SK-N-SH treated with all-trans-retinoic acid at 6 μM for 48 hours (cell line): Measurements from ENCODE around the gene CTF1.

Experiments used
- ATAC-seq: fragments of 200-7000 bp; cut with Tn5 transposase; 3 replicates; pipeline ENCODE4 v1.9.1; 2020; ENCODE audit warnings: mild to moderate bottlenecking, moderate library complexity
- ARNTL ChIP-seq: fragments of 450-650 bp; formaldehyde crosslinking; IDR thresholded peaks from 2 replicates; pipeline ENCODE4 v1.5.0; 2020; ENCODE audit warnings: low read depth, mild to moderate bottlenecking, moderate library complexity, borderline replicate concordance
- BACH2 ChIP-seq: fragments of 250-450 bp; sonication (Bioruptor Pico); IDR thresholded peaks from 2 replicates; pipeline ENCODE4 v1.9.0; 2021; ENCODE audit warnings: mild to moderate bottlenecking, borderline replicate concordance
- CREB5 ChIP-seq: fragments of 250-450 bp; sonication (Bioruptor Pico); IDR thresholded peaks from 2 replicates; pipeline ENCODE4 v1.5.1; 2020; ENCODE audit warnings: low read depth, mild to moderate bottlenecking, moderate library complexity
- CSDC2 ChIP-seq: fragments of 250-450 bp; sonication (Bioruptor Pico); IDR thresholded peaks from 2 replicates; pipeline ENCODE4 v1.5.0; 2020; ENCODE audit warnings: mild to moderate bottlenecking, moderate library complexity
- GLIS3 ChIP-seq: fragments of 250-450 bp; sonication (Bioruptor Pico); IDR thresholded peaks from 2 replicates; pipeline ENCODE4 v1.5.0; 2020; ENCODE audit warnings: mild to moderate bottlenecking, moderate library complexity
- PPARA ChIP-seq: fragments of 250-450 bp; sonication (Bioruptor Pico); IDR thresholded peaks from 2 replicates; pipeline ENCODE4 v1.5.0; 2020; ENCODE audit warnings: mild to moderate bottlenecking, borderline replicate concordance
- SNAI2 ChIP-seq: fragments of 250-450 bp; sonication (Bioruptor Pico); IDR thresholded peaks from 2 replicates; pipeline ENCODE4 v1.5.0; 2020; ENCODE audit warnings: mild to moderate bottlenecking, moderate library complexity
- TCF4 ChIP-seq: fragments of 250-450 bp; sonication (Bioruptor Pico); IDR thresholded peaks from 2 replicates; pipeline ENCODE4 v1.8.0; 2021; ENCODE audit warnings: mild to moderate bottlenecking, moderate library complexity, borderline replicate concordance
- TOX ChIP-seq: fragments of 250-450 bp; sonication (Bioruptor Pico); IDR thresholded peaks from 2 replicates; pipeline ENCODE4 v1.8.0; 2021; ENCODE audit warnings: mild to moderate bottlenecking, moderate library complexity, borderline replicate concordance
- TSHZ2 ChIP-seq: fragments of 250-450 bp; sonication (Bioruptor Pico); IDR thresholded peaks from 2 replicates; pipeline ENCODE4 v1.5.0; 2020; ENCODE audit warnings: mild to moderate bottlenecking, moderate library complexity
- ZC3H10 ChIP-seq: fragments of 250-450 bp; sonication (Bioruptor Pico); IDR thresholded peaks from 2 replicates; pipeline ENCODE4 v1.5.1; 2021; ENCODE audit warnings: mild to moderate bottlenecking, moderate library complexity
- ZFP3 ChIP-seq: fragments of 250-450 bp; sonication (Bioruptor Pico); IDR thresholded peaks from 2 replicates; pipeline ENCODE4 v1.5.0; 2020; ENCODE audit warnings: mild to moderate bottlenecking, moderate library complexity
- ZFP30 ChIP-seq: fragments of 450-650 bp; formaldehyde crosslinking; IDR thresholded peaks from 2 replicates; pipeline ENCODE4 v1.5.0; 2022; ENCODE audit warnings: mild to moderate bottlenecking, moderate library complexity
- ZNF565 ChIP-seq: fragments of 450-650 bp; formaldehyde crosslinking; conservative IDR thresholded peaks from 2 replicates; pipeline ENCODE4 v1.5.0; 2020; ENCODE audit warnings: low read depth, mild to moderate bottlenecking, moderate library complexity
- ZNF70 ChIP-seq: fragments of 450-650 bp; formaldehyde crosslinking; IDR thresholded peaks from 2 replicates; pipeline ENCODE4 v1.5.0; 2020; ENCODE audit warnings: mild to moderate bottlenecking, moderate library complexity
- ZNF8 ChIP-seq: fragments of 450-650 bp; formaldehyde crosslinking; IDR thresholded peaks from 2 replicates; pipeline ENCODE4 v1.5.0; 2020; ENCODE audit warnings: mild to moderate bottlenecking, moderate library complexity
- TF ChIP-seq, protein P1 (sequence below): fragments of 250-450 bp; sonication (Bioruptor Pico); IDR thresholded peaks from 2 replicates; pipeline ENCODE4 v1.8.0; 2020; ENCODE audit warnings: mild to moderate bottlenecking, moderate library complexity, borderline replicate concordance
- TF ChIP-seq, protein P2 (sequence below): fragments of 250-450 bp; sonication (Bioruptor Pico); IDR thresholded peaks from 2 replicates; pipeline ENCODE4 v1.8.0; 2021; ENCODE audit warnings: low read depth, mild to moderate bottlenecking, moderate library complexity, borderline replicate concordance
- TF ChIP-seq, protein P3 (sequence below): fragments of 250-450 bp; sonication (Bioruptor Pico); IDR thresholded peaks from 2 replicates; pipeline ENCODE4 v1.5.1; 2021; ENCODE audit warnings: mild to moderate bottlenecking, moderate library complexity

Gene CTF1

GRCh38 chr16:30924076-30924912 is 27.9 kb downstream of the CTF1 start:
- no peak for ATAC-seq
- TF ChIP-seq PPARA (CRISPR knock-in tag) (no peak), ZNF565 (CRISPR knock-in tag) (no peak), ZFP3 (CRISPR knock-in tag) (no peak), ARNTL (no peak), CREB5 (CRISPR knock-in tag) (no peak), ZFP30 (CRISPR knock-in tag) (no peak), TCF4 (no peak), ZNF70 (CRISPR knock-in tag) (no peak), SNAI2 (no peak), GLIS3 (CRISPR knock-in tag) (no peak), TSHZ2 (no peak), ZC3H10 (CRISPR knock-in tag) (no peak), BACH2 (no peak), CSDC2 (CRISPR knock-in tag) (no peak), ZNF8 (no peak)
- TF ChIP-seq, protein P1, sequence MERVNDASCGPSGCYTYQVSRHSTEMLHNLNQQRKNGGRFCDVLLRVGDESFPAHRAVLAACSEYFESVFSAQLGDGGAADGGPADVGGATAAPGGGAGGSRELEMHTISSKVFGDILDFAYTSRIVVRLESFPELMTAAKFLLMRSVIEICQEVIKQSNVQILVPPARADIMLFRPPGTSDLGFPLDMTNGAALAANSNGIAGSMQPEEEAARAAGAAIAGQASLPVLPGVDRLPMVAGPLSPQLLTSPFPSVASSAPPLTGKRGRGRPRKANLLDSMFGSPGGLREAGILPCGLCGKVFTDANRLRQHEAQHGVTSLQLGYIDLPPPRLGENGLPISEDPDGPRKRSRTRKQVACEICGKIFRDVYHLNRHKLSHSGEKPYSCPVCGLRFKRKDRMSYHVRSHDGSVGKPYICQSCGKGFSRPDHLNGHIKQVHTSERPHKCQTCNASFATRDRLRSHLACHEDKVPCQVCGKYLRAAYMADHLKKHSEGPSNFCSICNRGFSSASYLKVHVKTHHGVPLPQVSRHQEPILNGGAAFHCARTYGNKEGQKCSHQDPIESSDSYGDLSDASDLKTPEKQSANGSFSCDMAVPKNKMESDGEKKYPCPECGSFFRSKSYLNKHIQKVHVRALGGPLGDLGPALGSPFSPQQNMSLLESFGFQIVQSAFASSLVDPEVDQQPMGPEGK (CRISPR knock-in tag): no peak
- TF ChIP-seq, protein P2, sequence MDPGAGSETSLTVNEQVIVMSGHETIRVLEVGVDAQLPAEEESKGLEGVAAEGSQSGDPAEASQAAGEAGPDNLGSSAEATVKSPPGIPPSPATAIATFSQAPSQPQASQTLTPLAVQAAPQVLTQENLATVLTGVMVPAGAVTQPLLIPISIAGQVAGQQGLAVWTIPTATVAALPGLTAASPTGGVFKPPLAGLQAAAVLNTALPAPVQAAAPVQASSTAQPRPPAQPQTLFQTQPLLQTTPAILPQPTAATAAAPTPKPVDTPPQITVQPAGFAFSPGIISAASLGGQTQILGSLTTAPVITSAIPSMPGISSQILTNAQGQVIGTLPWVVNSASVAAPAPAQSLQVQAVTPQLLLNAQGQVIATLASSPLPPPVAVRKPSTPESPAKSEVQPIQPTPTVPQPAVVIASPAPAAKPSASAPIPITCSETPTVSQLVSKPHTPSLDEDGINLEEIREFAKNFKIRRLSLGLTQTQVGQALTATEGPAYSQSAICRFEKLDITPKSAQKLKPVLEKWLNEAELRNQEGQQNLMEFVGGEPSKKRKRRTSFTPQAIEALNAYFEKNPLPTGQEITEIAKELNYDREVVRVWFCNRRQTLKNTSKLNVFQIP (CRISPR knock-in tag): no peak
- TF ChIP-seq, protein P3, sequence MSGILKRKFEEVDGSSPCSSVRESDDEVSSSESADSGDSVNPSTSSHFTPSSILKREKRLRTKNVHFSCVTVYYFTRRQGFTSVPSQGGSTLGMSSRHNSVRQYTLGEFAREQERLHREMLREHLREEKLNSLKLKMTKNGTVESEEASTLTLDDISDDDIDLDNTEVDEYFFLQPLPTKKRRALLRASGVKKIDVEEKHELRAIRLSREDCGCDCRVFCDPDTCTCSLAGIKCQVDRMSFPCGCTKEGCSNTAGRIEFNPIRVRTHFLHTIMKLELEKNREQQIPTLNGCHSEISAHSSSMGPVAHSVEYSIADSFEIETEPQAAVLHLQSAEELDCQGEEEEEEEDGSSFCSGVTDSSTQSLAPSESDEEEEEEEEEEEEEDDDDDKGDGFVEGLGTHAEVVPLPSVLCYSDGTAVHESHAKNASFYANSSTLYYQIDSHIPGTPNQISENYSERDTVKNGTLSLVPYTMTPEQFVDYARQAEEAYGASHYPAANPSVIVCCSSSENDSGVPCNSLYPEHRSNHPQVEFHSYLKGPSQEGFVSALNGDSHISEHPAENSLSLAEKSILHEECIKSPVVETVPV: no peak
- TF ChIP-seq, all 23 proteins: peak for 0

DNA sequence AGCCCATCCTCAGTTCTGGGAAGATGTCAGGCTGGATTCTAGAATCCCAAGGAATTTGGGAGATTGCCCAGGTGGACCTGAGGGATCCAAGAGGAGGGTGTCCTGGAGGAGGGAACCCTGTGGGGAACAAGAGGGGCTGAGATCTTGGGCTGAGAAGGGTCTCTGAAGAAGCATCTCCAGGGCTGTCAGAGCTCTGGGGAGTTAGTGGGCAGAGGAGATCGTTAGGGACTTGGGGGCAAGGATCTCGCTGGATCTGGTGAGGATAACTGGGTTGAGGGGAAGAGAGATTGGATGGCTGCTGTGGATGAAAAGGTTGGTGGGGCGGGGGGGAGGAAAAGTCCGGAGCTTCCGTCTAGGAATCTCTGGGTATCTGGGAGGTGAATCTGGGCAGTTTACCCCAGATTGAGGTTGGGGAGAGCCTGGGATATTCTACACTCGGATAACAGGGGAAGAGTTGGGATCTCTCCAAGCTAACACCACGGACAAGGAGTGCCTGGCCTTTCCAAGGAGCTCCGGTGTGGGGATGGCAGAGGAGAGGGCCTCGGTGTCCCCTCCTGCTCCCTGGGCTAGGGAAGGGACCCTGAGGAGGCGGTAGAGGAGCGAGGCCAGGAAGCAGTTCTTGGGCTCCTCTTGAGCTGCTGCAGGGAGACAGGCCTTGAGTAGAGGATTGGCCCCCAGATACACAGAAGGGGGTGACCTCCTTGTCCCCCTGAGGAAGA is 28.7 kb downstream of the CTF1 start:
- no peak for ATAC-seq
- TF ChIP-seq, protein P3: no peak
- TF ChIP-seq ZFP3 (CRISPR knock-in tag) (no peak), ZFP30 (CRISPR knock-in tag) (no peak), ZC3H10 (CRISPR knock-in tag) (no peak), ZNF8 (no peak), BACH2 (no peak), TOX (no peak), CSDC2 (CRISPR knock-in tag) (no peak), TCF4 (no peak)
- TF ChIP-seq, protein P2 (CRISPR knock-in tag): no peak
